ENCODE results near the gene THNSL1. TPM values are rescaled to one million over a fixed set of nuclear protein-coding genes. Genes with fewer than 3 reads are reported as not detected.
A peak's percentile ranks its signal among the peaks of the same experiment; 100 is the strongest.

THNSL1 gene
- total RNA-seq, 2 donors from 2014 or later, result 1.1 to 2.1 TPM

- TF ChIP-seq, protein P1, sequence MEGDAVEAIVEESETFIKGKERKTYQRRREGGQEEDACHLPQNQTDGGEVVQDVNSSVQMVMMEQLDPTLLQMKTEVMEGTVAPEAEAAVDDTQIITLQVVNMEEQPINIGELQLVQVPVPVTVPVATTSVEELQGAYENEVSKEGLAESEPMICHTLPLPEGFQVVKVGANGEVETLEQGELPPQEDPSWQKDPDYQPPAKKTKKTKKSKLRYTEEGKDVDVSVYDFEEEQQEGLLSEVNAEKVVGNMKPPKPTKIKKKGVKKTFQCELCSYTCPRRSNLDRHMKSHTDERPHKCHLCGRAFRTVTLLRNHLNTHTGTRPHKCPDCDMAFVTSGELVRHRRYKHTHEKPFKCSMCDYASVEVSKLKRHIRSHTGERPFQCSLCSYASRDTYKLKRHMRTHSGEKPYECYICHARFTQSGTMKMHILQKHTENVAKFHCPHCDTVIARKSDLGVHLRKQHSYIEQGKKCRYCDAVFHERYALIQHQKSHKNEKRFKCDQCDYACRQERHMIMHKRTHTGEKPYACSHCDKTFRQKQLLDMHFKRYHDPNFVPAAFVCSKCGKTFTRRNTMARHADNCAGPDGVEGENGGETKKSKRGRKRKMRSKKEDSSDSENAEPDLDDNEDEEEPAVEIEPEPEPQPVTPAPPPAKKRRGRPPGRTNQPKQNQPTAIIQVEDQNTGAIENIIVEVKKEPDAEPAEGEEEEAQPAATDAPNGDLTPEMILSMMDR (IDR thresholded peaks at IDR 0.05), result no peak
- no peak overlapping the region for H3K27ac ChIP-seq
- H3K4me1 ChIP-seq, result no peaks in the 10 kb centered on the region
- H3K4me3 ChIP-seq, result no peak overlapping the region
- no peaks in the 10 kb centered on the region for H3K27me3 ChIP-seq
- no peak for DNase-seq (ENCODE audit: low spot score)
- H3K36me3 ChIP-seq, result no peaks in the 10 kb centered on the region
- no peaks in the 10 kb centered on the region for H3K9me3 ChIP-seq
Observed at GRCh38 chr10:25050402-25050801, 34.0 kb downstream of the THNSL1 start.

- Histone ChIP-seq H3K36me3 (no peaks in the 10 kb centered on the region), H3K4me1 (no peaks in the 10 kb centered on the region), H3K27me3 (no peaks in the 10 kb centered on the region), H3K4me3 (no peak overlapping the region), H3K9me3 (no peaks in the 10 kb centered on the region), H3K27ac (no peak overlapping the region)
- TF ChIP-seq, protein P1 (IDR thresholded peaks at IDR 0.05), result no peak
- DNase-seq (ENCODE audit: low spot score), result no peak
Observed at GRCh38 chr10:25052012-25052411, 35.6 kb downstream of the THNSL1 start.

DNA sequence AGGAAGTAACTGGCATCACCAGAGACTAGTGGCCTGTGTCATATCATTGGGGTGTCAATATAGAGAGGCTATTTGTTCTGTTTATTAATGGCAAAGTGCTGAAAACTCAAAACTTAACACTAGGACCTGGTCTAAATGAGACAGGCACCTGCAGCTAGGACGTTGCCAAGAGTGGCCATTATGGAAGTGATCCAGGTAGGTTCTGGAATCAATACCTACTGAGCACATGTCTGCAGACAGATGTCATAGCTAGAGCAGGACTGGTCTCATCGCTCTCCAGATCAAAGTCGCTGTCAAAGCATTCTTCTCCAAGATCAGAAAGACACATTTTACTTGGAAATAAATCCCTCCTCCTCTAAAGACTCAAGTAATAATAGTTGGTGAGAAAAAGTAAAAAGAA, 40.3 kb downstream of the THNSL1 start:
- H3K4me1 ChIP-seq, result peaks cover 0 to 2% of the 10 kb centered on the region in 2 donors
- TF ChIP-seq, protein P1 (IDR thresholded peaks at IDR 0.05), result no peak
- H3K9me3 ChIP-seq, result no peaks in the 10 kb centered on the region
- no peaks in the 10 kb centered on the region for H3K27me3 ChIP-seq
- no peak for DNase-seq (ENCODE audit: low spot score)
- no peak overlapping the region for H3K4me3 ChIP-seq
- H3K36me3 ChIP-seq, result no peaks in the 10 kb centered on the region
- no peak overlapping the region for H3K27ac ChIP-seq

GRCh38 chr10:25057886-25058285, 41.5 kb downstream of the THNSL1 start:
- Histone ChIP-seq H3K9me3 (no peaks in the 10 kb centered on the region), H3K27me3 (no peaks in the 10 kb centered on the region), H3K4me1 (peaks cover 0 to 8% of the 10 kb centered on the region in 2 donors), H3K36me3 (no peaks in the 10 kb centered on the region), H3K4me3 (no peak overlapping the region), H3K27ac (no peak overlapping the region)
- no peak for DNase-seq (ENCODE audit: low spot score)
- TF ChIP-seq, protein P1 (IDR thresholded peaks at IDR 0.05), result no peak

DNA sequence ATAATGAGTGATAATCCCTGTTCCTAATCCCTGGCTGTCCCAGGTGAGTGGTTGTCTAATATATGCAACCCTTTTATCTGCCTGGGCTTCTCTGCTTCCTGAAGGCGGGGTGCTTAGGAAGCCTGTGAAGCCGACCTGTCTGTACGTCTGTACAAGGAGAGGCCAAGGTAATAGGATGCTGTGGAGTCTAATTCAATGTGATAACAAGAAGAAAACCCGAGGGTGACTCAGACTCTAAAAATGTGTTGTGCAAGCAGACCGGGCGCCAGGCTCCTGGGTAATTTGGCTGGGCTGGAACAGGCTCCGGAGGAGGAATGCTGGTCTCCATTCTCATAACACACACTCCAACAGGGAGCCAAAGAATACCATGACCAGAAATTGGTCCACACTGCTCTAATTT, 43.6 kb downstream of the THNSL1 start:
- Histone ChIP-seq H3K36me3 (no peaks in the 10 kb centered on the region), H3K27me3 (no peaks in the 10 kb centered on the region), H3K27ac (no peak overlapping the region), H3K4me1 (peaks cover 0 to 8% of the 10 kb centered on the region in 2 donors), H3K4me3 (no peak overlapping the region), H3K9me3 (no peaks in the 10 kb centered on the region)
- TF ChIP-seq, protein P1 (IDR thresholded peaks at IDR 0.05), result no peak
- DNase-seq (ENCODE audit: low spot score), result peak; percentile 82

DNA sequence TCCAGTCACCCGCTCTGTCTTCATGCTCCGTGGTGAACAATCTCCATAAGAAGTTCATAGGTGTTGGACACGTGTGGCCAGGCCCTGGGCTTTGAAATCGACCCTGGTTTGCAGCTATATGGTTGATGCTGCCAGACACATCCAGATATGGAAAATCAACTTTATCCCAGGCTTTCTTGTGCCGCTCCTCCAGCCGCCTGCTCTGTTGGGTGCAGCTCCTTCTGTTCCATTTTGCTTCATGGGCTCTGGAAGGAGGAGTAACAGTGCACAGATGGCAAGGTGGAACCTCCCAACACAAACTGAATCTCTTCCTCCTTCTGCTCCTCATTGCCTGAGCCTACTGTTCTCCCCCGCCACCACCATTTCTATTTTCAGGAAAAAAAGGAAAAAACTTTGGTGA, 44.7 kb downstream of the THNSL1 start:
- H3K27me3 ChIP-seq, result no peaks in the 10 kb centered on the region
- no peaks in the 10 kb centered on the region for H3K9me3 ChIP-seq
- no peak for DNase-seq (ENCODE audit: low spot score)
- no peak overlapping the region for H3K4me3 ChIP-seq
- H3K4me1 ChIP-seq, result peaks cover 0 to 8% of the 10 kb centered on the region in 2 donors
- no peaks in the 10 kb centered on the region for H3K36me3 ChIP-seq
- no peak overlapping the region for H3K27ac ChIP-seq
- TF ChIP-seq, protein P1 (IDR thresholded peaks at IDR 0.05), result no peak

Measured in right atrium auricular region (tissue), 2 donors.